Measurements from ENCODE around the gene AAGAB.

AAGAB gene

GRCh38 chr15:67199391-67199790, 55.1 kb downstream of the AAGAB start:
- H3K27me3 ChIP-seq (ENCODE audit: low read depth, low read length), result no peaks in the 10 kb centered on the region
- no peak overlapping the region for H3K4me3 ChIP-seq (ENCODE audit: low read length)
- peaks cover 39% of the 10 kb centered on the region for H3K36me3 ChIP-seq (replicated peaks; ENCODE audit: low read depth, low read length)
- TF ChIP-seq EZH2phosphoT487 (IDR thresholded peaks at IDR 0.05; ENCODE audit: low read depth) (no peak), CTCF (IDR thresholded peaks at IDR 0.05; ENCODE audit: low read depth, low read length) (no peak)
- H3K27ac ChIP-seq (ENCODE audit: low read length), result no peak overlapping the region
- no peaks in the 10 kb centered on the region for H3K9me3 ChIP-seq (ENCODE audit: insufficient read depth, low read length)
- H3K4me2 ChIP-seq (ENCODE audit: low read length), result no peak overlapping the region
- H3K4me1 ChIP-seq (ENCODE audit: low read length), result peaks cover 9% of the 10 kb centered on the region
- no peaks in the 10 kb centered on the region for H3K79me2 ChIP-seq (ENCODE audit: low read length)
- no peak overlapping the region for H3K9ac ChIP-seq (ENCODE audit: low read length)
- no peaks in the 10 kb centered on the region for H4K20me1 ChIP-seq (ENCODE audit: insufficient read depth, low read length)
- no peak overlapping the region for H2AFZ ChIP-seq (ENCODE audit: low read depth, low read length)

- H3K4me3 ChIP-seq (ENCODE audit: low read length), result no peak overlapping the region
- no peak for TF ChIP-seq EZH2phosphoT487 (IDR thresholded peaks at IDR 0.05; ENCODE audit: low read depth)
- TF ChIP-seq CTCF (IDR thresholded peaks at IDR 0.05; ENCODE audit: low read depth, low read length), result no peak
- H3K27ac ChIP-seq (ENCODE audit: low read length), result no peak overlapping the region
- H3K9me3 ChIP-seq (ENCODE audit: insufficient read depth, low read length), result no peaks in the 10 kb centered on the region
- no peaks in the 10 kb centered on the region for H3K79me2 ChIP-seq (ENCODE audit: low read length)
- H4K20me1 ChIP-seq (ENCODE audit: insufficient read depth, low read length), result no peaks in the 10 kb centered on the region
- peaks cover 9% of the 10 kb centered on the region for H3K4me1 ChIP-seq (ENCODE audit: low read length)
- no peaks in the 10 kb centered on the region for H3K27me3 ChIP-seq (ENCODE audit: low read depth, low read length)
- no peak overlapping the region for H2AFZ ChIP-seq (ENCODE audit: low read depth, low read length)
- H3K4me2 ChIP-seq (ENCODE audit: low read length), result no peak overlapping the region
- peaks cover 48% of the 10 kb centered on the region for H3K36me3 ChIP-seq (replicated peaks; ENCODE audit: low read depth, low read length)
- no peak overlapping the region for H3K9ac ChIP-seq (ENCODE audit: low read length)
Observed at GRCh38 chr15:67198157-67198754, 56.2 kb downstream of the AAGAB start.

- H3K27me3 ChIP-seq (ENCODE audit: low read depth, low read length), result no peaks in the 10 kb centered on the region
- no peak overlapping the region for H3K27ac ChIP-seq (ENCODE audit: low read length)
- H2AFZ ChIP-seq (ENCODE audit: low read depth, low read length), result no peak overlapping the region
- peaks cover 45% of the 10 kb centered on the region for H3K36me3 ChIP-seq (replicated peaks; ENCODE audit: low read depth, low read length)
- H3K9me3 ChIP-seq (ENCODE audit: insufficient read depth, low read length), result no peaks in the 10 kb centered on the region
- H4K20me1 ChIP-seq (ENCODE audit: insufficient read depth, low read length), result no peaks in the 10 kb centered on the region
- TF ChIP-seq EZH2phosphoT487 (IDR thresholded peaks at IDR 0.05; ENCODE audit: low read depth), result no peak
- no peak for TF ChIP-seq CTCF (IDR thresholded peaks at IDR 0.05; ENCODE audit: low read depth, low read length)
- H3K4me2 ChIP-seq (ENCODE audit: low read length), result no peak overlapping the region
- H3K9ac ChIP-seq (ENCODE audit: low read length), result no peak overlapping the region
- H3K4me3 ChIP-seq (ENCODE audit: low read length), result no peak overlapping the region
- no peaks in the 10 kb centered on the region for H3K79me2 ChIP-seq (ENCODE audit: low read length)
- H3K4me1 ChIP-seq (ENCODE audit: low read length), result peaks cover 9% of the 10 kb centered on the region
Observed at GRCh38 chr15:67197364-67197695, 57.1 kb downstream of the AAGAB start.

- no peak overlapping the region for H3K4me3 ChIP-seq (ENCODE audit: low read length)
- H3K36me3 ChIP-seq (replicated peaks; ENCODE audit: low read depth, low read length), result peaks cover 42% of the 10 kb centered on the region
- no peak overlapping the region for H2AFZ ChIP-seq (ENCODE audit: low read depth, low read length)
- no peak overlapping the region for H3K9ac ChIP-seq (ENCODE audit: low read length)
- no peaks in the 10 kb centered on the region for H4K20me1 ChIP-seq (ENCODE audit: insufficient read depth, low read length)
- H3K27ac ChIP-seq (ENCODE audit: low read length), result no peak overlapping the region
- H3K9me3 ChIP-seq (ENCODE audit: insufficient read depth, low read length), result no peaks in the 10 kb centered on the region
- H3K79me2 ChIP-seq (ENCODE audit: low read length), result no peaks in the 10 kb centered on the region
- TF ChIP-seq EZH2phosphoT487 (IDR thresholded peaks at IDR 0.05; ENCODE audit: low read depth) (no peak), CTCF (IDR thresholded peaks at IDR 0.05; ENCODE audit: low read depth, low read length) (no peak)
- no peaks in the 10 kb centered on the region for H3K27me3 ChIP-seq (ENCODE audit: low read depth, low read length)
- no peak overlapping the region for H3K4me2 ChIP-seq (ENCODE audit: low read length)
- peaks cover 9% of the 10 kb centered on the region for H3K4me1 ChIP-seq (ENCODE audit: low read length)
Observed at GRCh38 chr15:67196672-67197363, 57.6 kb downstream of the AAGAB start.
